Ovary (tissue), 3 donors: ENCODE data around the gene ROR2.

Experiments used
- CTCF ChIP-seq, 3 donors: fragments of 450-650 bp in 2 of 3; fragments of 200-600 bp in 1 of 3; IDR thresholded peaks; one replicate each; pipeline versions ENCODE4 v1.5.1 to v1.8.0; 2016 to 2022; ENCODE audit warnings: antibody characterized with exemption in 3 of 3, mild to moderate bottlenecking in 1 of 3
- EP300 ChIP-seq: sonication (generic); formaldehyde crosslinking; IDR thresholded peaks from one replicate; pipeline ENCODE4 v1.6.1; 2017; ENCODE audit warnings: antibody characterized with exemption
- POLR2A ChIP-seq: fragments of 450-650 bp; IDR thresholded peaks from one replicate; pipeline ENCODE4 v1.6.1; 2017; ENCODE audit warnings: antibody characterized with exemption, mild to moderate bottlenecking, moderate library complexity
- donor health status: DM: no; HTN: no; CAD: no.

- TF ChIP-seq POLR2A (no peak), CTCF (IDR thresholded peaks at IDR 0.05) (no peak), EP300 (no peak)
Measured at GRCh38 chr9:91591627-91592026, 358.4 kb downstream of the ROR2 start.
